HEK293 (cell line): Measurements from ENCODE around the gene BCAS3.
A peak's percentile ranks its signal among the peaks of the same experiment; 100 is the strongest.

Source experiments
- CTCF ChIA-PET: fragments of 350-600 bp; formaldehyde crosslinking; extraction: SDS; loops from one replicate; lab custom pipeline; 2021; ENCODE audit warnings: antibody characterized with exemption; lab: Yijun Ruan, JAX
- POLR2A ChIA-PET: fragments of 300-600 bp; formaldehyde crosslinking; extraction: SDS; loops from one replicate; lab custom pipeline; 2020; ENCODE audit warnings: antibody characterized with exemption, inconsistent platforms; lab: Yijun Ruan, JAX
- H3K27ac ChIP-seq: fragments of 200-500 bp; sonication (Bioruptor generic); 2 replicates; pipeline ENCODE4 v1.5.1; 2014; ENCODE audit warnings: low read depth, low read length, control low read depth, inconsistent platforms; ENCODE audit errors: extremely low read depth
- H3K36me3 ChIP-seq, 2 experiments: fragments of 200-500 bp in 1 of 2; sonication (Bioruptor generic) in 1 of 2; 1 replicate in 1 of 2; 2 replicates in 1 of 2; pipeline ENCODE4 v1.5.1; 2014 to 2017; ENCODE audit warnings: inconsistent platforms in 2 of 2, low read length in 2 of 2; ENCODE audit not compliant: control insufficient read depth in 2 of 2, insufficient read depth in 1 of 2
- H3K4me1 ChIP-seq: fragments of 200-500 bp; sonication (Bioruptor generic); 2 replicates; pipeline ENCODE4 v1.5.1; 2014; ENCODE audit warnings: mild to moderate bottlenecking, low read length, inconsistent platforms; ENCODE audit not compliant: control insufficient read depth, insufficient read depth
- H3K4me3 ChIP-seq: 2 replicates; pipeline ENCODE4 v1.5.1; 2011; ENCODE audit warnings: low read depth, mild to moderate bottlenecking, control low read depth, low read length, moderate library complexity
- H3K9me3 ChIP-seq: fragments of 200-500 bp; sonication (Bioruptor generic); 2 replicates; pipeline ENCODE4 v1.5.1; 2014; ENCODE audit warnings: low read depth, low read length, inconsistent platforms; ENCODE audit not compliant: control insufficient read depth, insufficient read depth
- AEBP2 ChIP-seq: fragments of 450-650 bp; formaldehyde crosslinking; IDR thresholded peaks from 2 replicates; pipeline ENCODE4 v1.5.1; 2016; ENCODE audit warnings: missing biosample characterization, missing genetic modification characterization, borderline replicate concordance
- FEZF1 ChIP-seq: fragments of 450-650 bp; formaldehyde crosslinking; IDR thresholded peaks from 2 replicates; pipeline ENCODE4 v1.5.1; 2016; ENCODE audit warnings: missing biosample characterization, missing genetic modification characterization
- GLI2 ChIP-seq: fragments of 450-650 bp; formaldehyde crosslinking; IDR thresholded peaks from 2 replicates; pipeline ENCODE4; 2017; ENCODE audit warnings: missing biosample characterization, missing genetic modification characterization, low read depth, borderline replicate concordance
- OSR2 ChIP-seq: fragments of 450-650 bp; formaldehyde crosslinking; IDR thresholded peaks from 2 replicates; pipeline ENCODE4 v1.5.1; 2016; ENCODE audit warnings: missing biosample characterization, missing genetic modification characterization
- PRDM1 ChIP-seq: fragments of 450-650 bp; formaldehyde crosslinking; IDR thresholded peaks from 2 replicates; pipeline ENCODE4; 2016; ENCODE audit warnings: missing biosample characterization, missing genetic modification characterization
- PRDM6 ChIP-seq: fragments of 450-650 bp; formaldehyde crosslinking; IDR thresholded peaks from 2 replicates; pipeline ENCODE4 v1.5.1; 2017; ENCODE audit warnings: missing biosample characterization, missing genetic modification characterization
- SP7 ChIP-seq: fragments of 450-650 bp; formaldehyde crosslinking; IDR thresholded peaks from 2 replicates; pipeline ENCODE4 v1.5.1; 2016; ENCODE audit warnings: missing biosample characterization, missing genetic modification characterization
- TRIM28 ChIP-seq: IDR thresholded peaks from 2 replicates; pipeline ENCODE4 v1.6.1; 2011; ENCODE audit warnings: low read length, control low read depth, borderline replicate concordance
- ZBTB11 ChIP-seq: fragments of 450-650 bp; formaldehyde crosslinking; conservative IDR thresholded peaks from 2 replicates; pipeline ENCODE4 v1.5.1; 2016; ENCODE audit warnings: low read depth, missing biosample characterization, missing genetic modification characterization
- ZBTB17 ChIP-seq: fragments of 450-650 bp; formaldehyde crosslinking; IDR thresholded peaks from 2 replicates; pipeline ENCODE4 v1.5.1; 2016; ENCODE audit warnings: missing biosample characterization, missing genetic modification characterization
- ZFHX2 ChIP-seq: fragments of 450-650 bp; formaldehyde crosslinking; conservative IDR thresholded peaks from 2 replicates; pipeline ENCODE4 v1.5.1; 2016; ENCODE audit warnings: missing biosample characterization, missing genetic modification characterization
- ZFP3 ChIP-seq: fragments of 450-650 bp; formaldehyde crosslinking; IDR thresholded peaks from 2 replicates; pipeline ENCODE4 v1.5.1; 2016; ENCODE audit warnings: low read depth, missing biosample characterization, missing genetic modification characterization
- ZNF132 ChIP-seq: fragments of 450-650 bp; formaldehyde crosslinking; IDR thresholded peaks from 2 replicates; pipeline ENCODE4 v1.5.1; 2017; ENCODE audit warnings: missing biosample characterization, missing genetic modification characterization, borderline replicate concordance
- ZNF138 ChIP-seq: fragments of 450-650 bp; formaldehyde crosslinking; IDR thresholded peaks from 2 replicates; pipeline ENCODE4 v1.5.1; 2016; ENCODE audit warnings: missing biosample characterization, missing genetic modification characterization, borderline replicate concordance
- ZNF18 ChIP-seq: fragments of 450-650 bp; formaldehyde crosslinking; IDR thresholded peaks from 2 replicates; pipeline ENCODE4 v1.5.1; 2016; ENCODE audit warnings: missing biosample characterization, missing genetic modification characterization
- ZNF223 ChIP-seq: fragments of 450-650 bp; formaldehyde crosslinking; IDR thresholded peaks from 2 replicates; pipeline ENCODE4 v1.5.1; 2016; ENCODE audit warnings: missing biosample characterization, missing genetic modification characterization
- ZNF350 ChIP-seq: fragments of 450-650 bp; formaldehyde crosslinking; IDR thresholded peaks from 2 replicates; pipeline ENCODE4 v1.5.0; 2017; ENCODE audit warnings: missing biosample characterization, mild to moderate bottlenecking, missing genetic modification characterization
- ZNF501 ChIP-seq: fragments of 450-650 bp; formaldehyde crosslinking; IDR thresholded peaks from 2 replicates; pipeline ENCODE4 v1.5.1; 2016; ENCODE audit warnings: missing biosample characterization, missing genetic modification characterization
- ZNF585B ChIP-seq: fragments of 450-650 bp; formaldehyde crosslinking; IDR thresholded peaks from 2 replicates; pipeline ENCODE4 v1.5.1; 2016; ENCODE audit warnings: missing biosample characterization, missing genetic modification characterization
- ZNF76 ChIP-seq: fragments of 450-650 bp; formaldehyde crosslinking; IDR thresholded peaks from 2 replicates; pipeline ENCODE4; 2016; ENCODE audit warnings: low read depth, missing biosample characterization, missing genetic modification characterization, borderline replicate concordance
- TF ChIP-seq, protein P1 (sequence below): fragments of 450-650 bp; formaldehyde crosslinking; IDR thresholded peaks from 2 replicates; pipeline ENCODE4 v1.5.1; 2016; ENCODE audit warnings: missing biosample characterization, missing genetic modification characterization

Gene BCAS3

GRCh38 chr17:61284746-61285145 lies 607.1 kb downstream of the BCAS3 start:
- Histone ChIP-seq H3K27ac (peak overlapping the region; percentile 19; the same call in 1 of the 2 replicates), H3K4me3 (no peak overlapping the region), H3K4me1 (peaks cover 22% of the 10 kb centered on the region), H3K9me3 (no peaks in the 10 kb centered on the region), H3K36me3 (no peaks in the 10 kb centered on the region)
- ChIA-PET CTCF (interaction anchor here (1.1 kb wide), 1 partner anchor 9 kb away, joined by 3 read pairs; no protein-coding TSS in a partner anchor), POLR2A (no interaction called here)
- TF ChIP-seq ZNF585B (no peak), ZFP3 (tag by site-specific recombination) (no peak)

DNA sequence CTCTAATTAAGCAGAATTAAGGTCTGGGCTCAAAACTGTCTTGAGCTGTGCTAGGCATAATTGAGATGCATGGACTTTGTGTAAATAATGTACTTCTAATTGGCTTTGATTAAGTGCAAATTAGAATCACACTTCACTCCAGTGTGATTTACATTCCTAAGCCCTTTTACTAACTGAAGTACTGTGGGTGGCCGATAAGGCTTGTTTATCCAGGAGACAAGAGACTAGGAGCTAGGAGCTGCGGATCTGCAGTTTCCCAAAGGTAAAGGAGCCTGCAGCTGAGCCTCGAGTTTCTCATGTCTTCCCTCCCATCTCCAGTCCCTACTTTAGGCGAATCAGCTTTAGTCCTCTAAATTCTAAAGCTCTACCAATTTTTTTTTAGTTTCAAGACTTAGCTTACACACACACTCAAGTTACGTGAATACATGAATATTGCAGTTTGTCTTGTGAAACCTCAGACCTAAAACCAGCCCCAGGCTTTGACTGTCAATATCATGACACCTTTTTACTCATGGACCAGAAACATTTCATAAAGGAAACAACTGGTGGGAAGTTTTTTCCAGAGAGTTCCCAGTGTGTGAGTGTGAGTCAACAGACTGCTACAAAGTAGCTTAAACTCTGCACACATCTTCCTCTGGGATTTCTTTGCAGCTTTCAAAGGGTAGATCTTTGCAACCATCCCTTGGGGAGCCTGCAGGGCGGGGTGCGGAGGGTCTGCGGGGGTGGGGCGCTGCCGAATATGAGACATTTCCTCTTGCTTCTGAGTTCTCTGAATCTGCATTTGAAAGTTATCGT lies 608.1 kb downstream of the BCAS3 start:
- Histone ChIP-seq H3K9me3 (no peaks in the 10 kb centered on the region), H3K27ac (no peak overlapping the region), H3K4me3 (no peak overlapping the region), H3K36me3 (no peaks in the 10 kb centered on the region), H3K4me1 (peaks cover 24% of the 10 kb centered on the region)
- TF ChIP-seq ZNF76 (no peak), TRIM28 (0 out of 2 replicates have a peak, but pooled peaks have one; percentile 26), ZBTB17 (tag by site-specific recombination) (peak; percentile 98), SP7 (tag by site-specific recombination) (no peak), ZFHX2 (peak; percentile 26; the same call in 1 of the 2 replicates), ZNF18 (tag by site-specific recombination) (peak; percentile 78), OSR2 (tag by site-specific recombination) (peak; percentile 71), ZNF132 (no peak), FEZF1 (tag by site-specific recombination) (no peak), ZNF350 (tag by site-specific recombination) (no peak), AEBP2 (tag by site-specific recombination) (no peak), PRDM6 (tag by site-specific recombination) (peak; percentile 69), GLI2 (peak; percentile 26; the same call in 1 of the 2 replicates), ZBTB11 (tag by site-specific recombination) (no peak), ZNF138 (tag by site-specific recombination) (no peak), ZNF223 (tag by site-specific recombination) (no peak), ZNF501 (tag by site-specific recombination) (no peak), PRDM1 (tag by site-specific recombination) (no peak)
- TF ChIP-seq, protein P1, sequence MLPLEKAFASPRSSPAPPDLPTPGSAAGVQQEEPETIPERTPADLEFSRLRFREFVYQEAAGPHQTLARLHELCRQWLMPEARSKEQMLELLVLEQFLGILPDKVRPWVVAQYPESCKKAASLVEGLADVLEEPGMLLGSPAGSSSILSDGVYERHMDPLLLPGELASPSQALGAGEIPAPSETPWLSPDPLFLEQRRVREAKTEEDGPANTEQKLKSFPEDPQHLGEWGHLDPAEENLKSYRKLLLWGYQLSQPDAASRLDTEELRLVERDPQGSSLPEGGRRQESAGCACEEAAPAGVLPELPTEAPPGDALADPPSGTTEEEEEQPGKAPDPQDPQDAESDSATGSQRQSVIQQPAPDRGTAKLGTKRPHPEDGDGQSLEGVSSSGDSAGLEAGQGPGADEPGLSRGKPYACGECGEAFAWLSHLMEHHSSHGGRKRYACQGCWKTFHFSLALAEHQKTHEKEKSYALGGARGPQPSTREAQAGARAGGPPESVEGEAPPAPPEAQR: no peak
- POLR2A ChIA-PET: no interaction called here
- CTCF ChIA-PET: interaction anchor here (0.6 to 1.1 kb wide), 3 partner anchors 10 to 80 kb away, joined by 3 to 7 read pairs (median 4); no protein-coding TSS in a partner anchor
